HG03039 (cell line): ENCODE measurements around the gene RAB7A.
"Not testable (repeated sequence)": the region's sequence is repeated elsewhere in the genome, so short reads cannot be mapped to it uniquely, and the experiment has no call there.

Experiments
- ATAC-seq: cut with Tn5 transposase; IDR thresholded peaks from one replicate; pipeline ENCODE4 v1.9.1; 2021; ENCODE audit warnings: mild to moderate bottlenecking, moderate library complexity; ENCODE audit not compliant: unreplicated experiment

RAB7A gene

DNA sequence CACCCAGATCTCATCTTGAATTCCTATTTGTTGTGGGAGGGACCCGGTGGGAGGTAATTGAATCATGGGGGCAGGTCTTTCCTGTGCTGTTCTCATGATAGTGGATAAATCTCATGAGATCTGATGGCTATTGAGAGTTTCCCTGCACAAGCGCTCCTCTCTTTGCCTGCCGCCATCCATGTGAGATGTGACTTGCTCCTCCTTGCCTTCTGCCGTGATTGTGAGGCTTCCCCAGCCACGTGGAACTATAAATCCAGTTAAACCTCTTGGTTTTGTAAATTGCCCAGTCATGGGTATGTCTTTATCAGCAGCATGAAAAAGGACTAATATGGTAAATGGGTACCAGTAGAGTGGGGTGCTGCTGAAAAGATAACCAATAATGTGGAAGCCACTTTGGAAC lies 23.6 kb downstream of the RAB7A start:
- ATAC-seq = not testable (repeated sequence)

DNA sequence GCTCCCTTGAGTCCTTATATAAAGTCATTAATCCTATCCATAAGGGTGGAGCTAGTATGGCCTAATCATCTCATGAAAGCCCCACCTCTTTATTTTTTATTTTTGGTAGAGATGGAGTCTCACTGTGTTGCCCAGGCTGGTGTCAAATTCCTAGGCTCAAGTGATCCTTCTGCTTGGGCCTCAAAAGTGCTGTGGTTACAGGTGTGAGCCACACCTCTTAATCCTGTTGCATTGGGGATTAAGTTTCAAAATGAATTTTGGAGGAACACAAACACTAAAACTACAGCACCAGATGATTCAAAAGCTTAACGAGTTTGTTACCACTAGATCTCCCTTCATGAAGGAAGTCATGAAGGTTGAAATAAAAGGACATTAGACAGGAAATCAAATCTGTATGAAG lies 27.7 kb downstream of the RAB7A start:
- no peak for ATAC-seq

DNA sequence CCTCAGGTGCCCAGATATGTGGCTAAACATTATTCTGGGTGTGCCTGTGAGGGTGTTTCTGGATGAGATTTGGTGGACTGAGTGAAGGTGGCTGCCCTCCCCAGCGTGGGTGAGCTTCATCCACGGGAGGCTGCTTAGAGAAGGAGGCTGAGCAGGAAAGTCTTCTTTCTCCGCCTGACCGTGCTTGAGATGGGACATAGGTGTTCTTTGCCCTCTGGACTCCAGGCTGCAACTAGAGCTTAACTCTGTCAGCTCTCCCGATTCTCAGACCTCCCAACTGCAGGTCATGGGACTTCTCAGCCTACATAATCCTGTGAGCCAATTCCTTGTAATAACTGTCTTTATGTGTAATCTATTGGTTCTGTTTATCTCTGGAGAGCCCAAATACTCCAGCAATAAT lies 34.1 kb downstream of the RAB7A start:
- ATAC-seq = no peak

DNA sequence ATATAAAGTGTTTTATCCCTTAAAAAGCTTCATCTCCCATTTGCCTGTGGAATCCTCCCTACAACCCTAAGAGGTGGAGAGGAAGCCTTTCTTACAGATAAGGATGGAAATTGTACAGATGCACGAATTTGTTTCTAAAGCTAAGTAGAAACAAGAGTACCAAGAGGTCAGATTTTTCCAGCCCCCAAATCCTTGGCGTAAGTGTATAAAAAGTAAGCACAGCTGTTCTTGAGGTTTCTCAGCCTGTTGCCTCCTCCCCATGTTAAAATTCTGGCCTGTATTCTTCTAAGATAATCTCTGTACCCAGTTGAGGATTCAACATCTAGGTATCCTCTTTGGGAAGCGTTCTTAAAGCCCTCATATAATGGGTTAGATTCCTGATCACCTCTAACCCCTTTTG lies 34.9 kb downstream of the RAB7A start:
- ATAC-seq = no peak

DNA sequence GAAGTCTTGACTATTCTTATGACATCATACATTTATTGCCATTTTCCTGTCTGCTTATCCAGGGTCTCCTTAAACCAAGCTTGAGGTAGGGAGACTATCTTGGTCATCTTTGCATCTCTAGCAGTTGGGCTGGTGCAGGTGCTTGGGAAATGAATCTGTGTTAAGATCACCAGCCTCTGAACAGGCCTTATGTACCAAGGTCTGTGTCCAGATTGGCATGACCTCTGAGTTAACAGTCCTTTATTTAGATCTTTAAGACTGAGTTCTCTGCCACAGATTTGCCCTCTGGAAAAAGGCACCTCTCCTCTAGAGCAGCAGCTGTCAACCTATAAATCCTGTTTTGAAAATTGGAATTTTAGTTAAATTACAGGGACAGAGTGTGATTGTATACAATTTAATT lies 35.4 kb downstream of the RAB7A start:
- ATAC-seq = no peak

DNA sequence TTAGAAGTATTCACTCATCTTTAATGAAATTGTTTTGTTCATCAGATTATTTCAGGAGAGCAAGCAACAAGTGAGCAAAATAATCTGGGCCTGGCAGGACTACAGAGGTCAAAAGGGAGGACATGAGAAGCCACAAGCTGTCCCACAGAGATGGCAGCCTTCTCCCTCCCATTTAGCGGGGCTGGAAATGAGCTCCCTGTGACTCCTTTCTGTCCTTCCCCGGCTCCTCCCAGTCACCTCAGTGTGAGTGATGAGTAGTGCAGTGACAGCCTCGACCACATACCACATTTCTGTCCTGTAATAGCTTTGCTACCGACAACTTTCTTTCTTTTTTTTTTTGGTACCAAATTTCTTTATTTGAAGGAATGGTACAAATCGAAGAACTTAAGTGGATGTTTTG lies 38.0 kb downstream of the RAB7A start:
- ATAC-seq = no peak

DNA sequence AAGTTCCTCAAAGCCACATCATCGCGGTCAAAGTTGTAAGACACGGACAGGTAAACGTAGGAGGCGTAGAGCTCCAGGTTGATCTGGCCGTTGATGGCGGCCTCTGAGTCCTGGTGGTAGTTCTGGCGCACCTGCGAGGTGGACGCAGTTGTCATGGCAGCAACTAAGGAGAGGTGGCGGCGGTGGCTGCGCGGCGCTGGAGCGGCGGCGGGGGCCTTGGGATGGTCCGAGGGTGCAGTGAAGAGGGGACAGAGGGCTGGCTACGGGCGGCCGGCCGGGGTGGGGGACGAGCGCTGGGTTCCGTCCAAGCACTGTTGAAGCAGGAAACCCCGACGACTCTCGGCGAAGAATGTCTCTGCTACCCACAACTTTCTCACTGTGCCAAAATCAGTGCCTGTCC lies 38.9 kb downstream of the RAB7A start:
- ATAC-seq = no peak

DNA sequence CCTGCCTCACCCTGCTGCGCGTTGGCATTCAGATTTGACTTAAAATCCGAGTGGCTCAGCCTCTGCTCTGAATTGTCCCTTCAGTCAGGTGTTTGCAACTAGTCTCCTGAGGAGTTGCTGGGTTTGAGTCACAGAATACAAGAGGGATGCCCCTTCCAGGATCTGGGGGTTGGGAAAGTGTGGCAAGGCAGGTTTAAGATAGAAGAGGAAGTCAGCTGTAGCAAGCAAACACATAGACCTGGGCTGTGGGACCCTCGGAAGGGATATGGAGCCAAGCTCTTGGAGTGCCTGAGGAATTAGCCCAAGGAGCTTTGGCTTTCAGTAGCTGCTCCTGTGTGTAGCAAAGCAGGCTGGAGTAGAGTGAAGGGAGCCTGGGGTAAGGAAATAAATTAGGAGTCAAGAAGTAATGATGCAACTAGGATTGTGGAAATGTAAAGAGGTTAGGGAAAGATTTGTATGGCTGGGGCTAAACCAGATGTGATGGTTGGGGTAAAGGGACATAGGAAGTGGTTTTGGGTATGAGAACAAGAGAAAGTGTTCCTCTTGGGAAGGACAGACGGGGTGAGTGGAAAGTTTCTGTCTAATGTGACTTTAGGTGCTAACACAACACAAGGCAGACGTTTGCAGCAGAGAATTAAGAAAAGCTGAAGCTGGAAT lies 41.2 kb downstream of the RAB7A start:
- no peak for ATAC-seq

DNA sequence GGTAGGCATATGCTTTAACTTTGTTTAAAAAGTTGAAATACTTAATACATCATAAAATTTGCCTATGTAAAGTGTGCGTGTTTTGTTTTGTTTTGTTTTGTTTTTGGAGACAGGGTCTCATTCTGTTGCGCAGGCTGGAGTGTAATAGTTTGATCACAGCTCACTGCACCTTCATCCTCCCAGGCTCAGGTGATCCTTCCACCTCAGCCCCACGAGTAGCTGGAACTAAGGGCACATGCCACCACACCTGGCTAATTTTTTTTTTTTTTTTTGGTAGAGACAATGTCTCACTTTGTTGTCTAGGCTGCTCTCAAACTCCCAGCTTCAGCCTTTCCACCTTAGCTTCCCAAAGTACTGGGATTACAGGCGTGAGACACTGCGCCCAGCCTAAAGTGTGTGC lies 42.5 kb downstream of the RAB7A start:
- no peak for ATAC-seq

DNA sequence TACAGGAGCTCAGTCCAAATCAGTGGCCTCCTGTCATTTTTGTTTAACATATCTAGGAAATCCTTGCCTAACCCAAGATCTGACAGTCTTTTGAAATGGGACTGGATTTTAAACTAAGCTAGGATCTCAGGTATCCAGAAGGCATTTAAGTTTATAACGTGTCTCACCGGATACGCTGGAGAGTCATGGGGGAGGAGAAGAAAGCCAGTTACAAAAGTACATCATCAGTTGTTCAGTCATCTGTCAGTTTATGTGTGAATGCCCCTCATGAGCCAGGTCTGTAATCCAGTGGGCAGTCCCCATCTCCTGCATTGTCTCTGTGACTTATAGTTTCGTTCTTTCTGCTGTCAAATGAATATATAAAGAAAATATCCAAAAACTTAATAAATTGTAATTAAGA lies 44.4 kb downstream of the RAB7A start:
- no peak for ATAC-seq

DNA sequence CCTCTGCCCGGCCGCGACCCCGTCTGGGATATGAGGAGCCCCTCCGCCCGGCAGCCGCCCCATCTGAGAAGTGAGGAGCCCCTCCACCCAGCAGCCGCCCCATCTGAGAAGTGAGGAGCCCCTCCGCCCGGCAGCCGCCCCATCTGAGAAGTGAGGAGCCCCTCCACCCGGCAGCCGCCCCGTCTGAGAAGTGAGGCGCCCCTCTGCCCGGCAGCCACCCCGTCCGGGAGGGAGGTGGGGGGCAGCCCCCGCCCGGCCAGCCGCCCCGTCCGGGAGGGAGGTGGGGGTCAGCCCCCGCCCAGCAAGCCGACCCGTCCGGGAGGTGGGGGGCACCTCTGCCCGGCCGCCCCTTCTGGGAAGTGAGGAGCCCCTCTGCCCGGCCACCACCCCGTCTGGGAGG lies 47.2 kb downstream of the RAB7A start:
- ATAC-seq = not testable (repeated sequence)

DNA sequence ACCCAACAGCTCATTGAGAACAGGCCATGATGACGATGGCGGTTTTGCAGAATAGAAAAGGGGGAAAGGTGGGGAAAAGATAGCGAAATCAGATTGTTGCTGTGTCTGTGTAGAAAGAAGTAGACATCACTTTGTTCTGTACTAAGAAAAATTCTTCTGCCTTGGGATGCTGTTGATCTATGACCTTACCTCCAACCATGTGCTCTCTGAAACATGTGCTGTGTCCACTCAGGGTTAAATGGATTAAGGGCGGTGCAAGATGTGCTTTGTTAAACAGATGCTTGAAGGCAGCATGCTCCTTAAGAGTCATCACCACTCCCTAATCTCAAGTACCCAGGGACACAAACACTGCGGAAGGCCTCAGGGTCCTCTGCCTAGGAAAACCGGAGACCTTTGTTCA lies 47.6 kb downstream of the RAB7A start:
- not testable (repeated sequence) for ATAC-seq

DNA sequence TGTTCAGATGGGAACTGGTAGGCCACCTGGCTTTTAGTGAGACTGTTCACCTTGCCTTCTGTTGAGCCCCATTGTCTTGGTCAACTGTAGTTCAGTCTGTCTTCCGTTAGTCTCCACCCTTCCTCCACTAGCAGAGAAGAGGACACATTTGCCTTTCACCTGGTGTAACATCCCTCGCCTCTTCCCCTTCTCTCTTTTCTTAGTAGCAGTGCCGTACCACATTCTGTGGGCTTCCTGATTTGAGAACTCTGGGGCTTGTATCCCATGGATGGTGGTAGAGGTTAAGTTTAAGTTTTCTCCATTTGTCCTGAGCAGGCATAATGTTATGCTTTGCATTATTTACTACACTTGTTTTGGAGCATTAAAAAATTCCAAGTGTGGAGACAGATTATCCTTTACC lies 49.3 kb downstream of the RAB7A start:
- no peak for ATAC-seq

DNA sequence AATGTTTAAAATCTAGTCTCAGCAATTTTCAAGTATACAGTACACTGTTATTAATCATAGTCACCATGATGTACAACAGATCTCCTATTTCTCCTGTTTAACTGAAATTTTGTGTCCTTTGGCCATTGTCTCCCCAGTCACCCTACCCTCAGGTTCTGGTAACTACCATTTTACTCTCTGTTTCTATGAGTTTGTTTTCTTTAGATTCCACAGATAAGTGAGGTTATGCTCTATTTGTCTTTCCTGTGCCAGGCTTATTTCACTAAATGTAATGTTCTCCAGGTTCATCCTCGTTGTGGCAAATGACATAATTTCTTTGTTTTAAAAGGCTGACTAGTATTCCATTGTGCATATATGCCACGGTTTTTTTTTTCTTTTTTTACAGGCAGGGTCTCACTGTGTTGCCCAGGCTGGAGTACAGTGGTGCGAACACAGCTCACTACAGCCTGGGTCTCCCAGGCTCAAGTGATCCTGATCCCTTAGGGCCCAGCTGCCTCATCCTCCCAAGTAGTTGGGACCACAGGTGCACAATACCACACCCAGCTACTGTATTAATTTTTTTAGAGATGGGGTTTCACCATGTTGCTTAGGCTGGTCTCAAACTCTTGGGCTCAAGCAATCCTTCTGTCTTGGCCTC lies 50.0 kb downstream of the RAB7A start:
- no peak for ATAC-seq

DNA sequence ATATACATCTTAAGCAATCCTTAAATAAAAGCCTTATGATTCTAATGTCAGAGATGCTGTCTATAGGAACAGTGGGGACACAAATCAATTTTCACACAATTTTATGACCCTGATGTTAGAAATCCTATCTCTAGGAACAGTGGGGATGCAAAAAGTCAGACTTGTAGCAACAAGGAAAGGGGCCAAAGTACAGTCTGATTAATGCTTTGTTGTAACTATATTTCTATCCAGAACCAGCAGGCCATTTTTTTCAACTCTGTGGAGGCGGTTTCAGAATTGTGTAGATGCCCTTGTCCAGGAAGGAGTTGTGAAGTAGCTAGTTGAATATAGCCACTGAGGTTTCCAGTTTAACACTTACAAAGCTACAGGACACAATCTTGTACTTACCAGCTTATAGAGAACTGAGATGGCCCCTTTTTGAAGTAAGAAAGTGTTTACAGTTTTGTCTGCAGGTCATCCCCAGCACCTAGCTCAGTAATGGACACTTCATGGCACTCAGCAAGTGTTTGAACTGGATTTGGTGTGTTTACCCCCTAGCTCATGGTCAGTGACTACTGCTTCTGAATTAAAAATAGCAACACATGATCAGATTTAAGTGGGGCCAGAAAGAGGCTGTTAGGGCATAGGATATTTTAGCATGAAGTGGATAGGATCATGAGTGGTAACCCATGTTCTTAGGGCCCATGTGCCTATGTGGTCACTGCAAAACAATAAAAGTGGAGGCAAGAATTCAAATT lies 54.3 kb downstream of the RAB7A start:
- ATAC-seq = no peak

DNA sequence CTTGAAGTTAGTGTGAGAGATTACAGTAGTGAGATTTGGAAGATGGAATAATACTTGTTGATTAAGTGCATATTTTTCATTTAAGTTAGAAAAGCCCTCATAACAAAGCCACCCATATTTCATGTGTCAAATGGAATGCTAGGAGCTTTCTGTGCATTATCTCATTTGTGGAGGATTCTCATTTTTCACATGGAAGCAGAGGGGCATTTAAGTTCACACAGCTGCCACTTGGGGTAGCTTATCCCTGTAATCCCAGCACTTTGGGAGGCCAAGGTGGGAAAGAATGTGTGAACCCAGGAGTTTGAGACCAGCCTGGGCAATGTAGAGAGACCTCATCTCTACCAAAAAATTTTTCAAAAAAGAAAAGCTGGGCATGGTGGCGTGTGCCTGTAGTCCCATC lies 55.2 kb downstream of the RAB7A start:
- no peak for ATAC-seq

DNA sequence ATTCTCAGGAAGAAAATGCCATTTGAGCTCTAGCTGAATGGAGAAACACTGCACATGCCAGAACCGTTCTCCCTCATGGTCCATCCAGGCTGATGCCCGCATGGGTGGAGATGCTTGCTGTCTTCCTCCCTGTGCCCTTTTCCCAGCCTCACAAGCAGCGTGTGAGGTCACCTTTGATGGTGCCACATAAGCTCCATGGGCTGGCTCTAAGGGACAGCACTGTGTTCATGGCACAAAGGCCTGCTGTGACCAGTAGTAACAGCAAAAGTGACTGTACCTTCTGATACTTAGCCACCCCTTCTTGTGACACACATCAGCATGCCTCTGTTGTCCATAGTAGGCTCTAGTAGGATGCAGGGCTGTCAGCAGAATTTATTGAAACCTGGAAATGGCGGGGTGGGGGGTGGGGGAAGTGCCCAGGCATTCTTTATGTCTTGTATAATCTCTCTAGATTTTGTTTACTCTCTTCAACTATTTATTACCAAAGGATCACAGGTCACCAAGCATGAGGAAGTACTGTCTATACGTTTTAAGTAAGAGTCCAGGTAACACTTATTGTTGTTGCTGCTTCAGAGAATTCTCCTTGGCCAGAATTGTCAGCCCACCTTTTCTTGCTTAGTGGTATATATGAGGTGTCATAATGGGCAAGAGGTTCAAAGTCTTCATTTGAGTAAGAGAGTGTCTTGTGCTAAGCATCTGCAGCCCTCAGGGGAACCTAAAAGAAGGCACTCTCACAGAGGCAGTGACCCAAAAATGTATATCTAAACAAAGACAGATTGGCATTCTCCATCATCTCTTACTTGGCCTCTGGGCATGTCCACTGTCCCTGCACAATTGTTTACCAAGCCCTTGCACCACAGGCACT lies 56.5 kb downstream of the RAB7A start:
- no peak for ATAC-seq

DNA sequence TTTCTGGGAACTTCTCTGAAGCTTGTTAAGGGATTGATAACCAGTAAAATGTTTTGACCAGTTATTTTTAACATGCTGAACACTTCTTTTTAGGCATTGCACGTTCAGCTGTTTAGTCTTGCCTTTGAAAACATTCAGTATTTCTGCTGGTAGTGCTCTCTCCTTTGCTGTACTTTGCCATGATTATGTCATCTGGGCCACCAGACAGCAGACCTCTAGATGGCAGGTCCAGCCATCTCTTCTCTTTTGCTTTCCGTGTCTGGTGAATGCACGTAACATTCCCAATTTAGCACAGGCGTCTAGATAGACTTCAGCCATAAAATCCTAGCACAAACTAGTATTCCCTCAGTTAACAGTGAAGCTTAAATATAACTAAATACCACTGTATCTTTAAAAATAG lies 57.8 kb downstream of the RAB7A start:
- ATAC-seq = no peak

DNA sequence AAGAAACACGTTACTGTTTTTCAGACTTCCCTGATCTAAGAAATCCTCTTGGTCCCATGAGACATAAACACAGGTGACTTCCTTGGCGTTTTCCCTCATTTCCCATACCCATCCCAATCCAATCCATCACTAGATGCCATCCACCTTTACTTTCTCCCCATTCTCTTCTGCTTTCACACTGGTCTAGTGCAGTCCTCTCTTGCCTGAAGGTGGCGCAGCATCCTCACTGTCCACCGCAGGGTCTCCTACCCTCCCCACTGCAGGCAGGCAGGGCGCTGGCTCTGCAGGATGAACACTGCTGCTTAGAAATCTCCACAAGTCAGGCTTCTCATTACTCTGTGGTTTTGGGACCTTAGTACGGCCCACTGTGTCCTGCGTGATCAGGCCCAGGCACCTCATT lies 58.2 kb downstream of the RAB7A start:
- ATAC-seq = no peak

DNA sequence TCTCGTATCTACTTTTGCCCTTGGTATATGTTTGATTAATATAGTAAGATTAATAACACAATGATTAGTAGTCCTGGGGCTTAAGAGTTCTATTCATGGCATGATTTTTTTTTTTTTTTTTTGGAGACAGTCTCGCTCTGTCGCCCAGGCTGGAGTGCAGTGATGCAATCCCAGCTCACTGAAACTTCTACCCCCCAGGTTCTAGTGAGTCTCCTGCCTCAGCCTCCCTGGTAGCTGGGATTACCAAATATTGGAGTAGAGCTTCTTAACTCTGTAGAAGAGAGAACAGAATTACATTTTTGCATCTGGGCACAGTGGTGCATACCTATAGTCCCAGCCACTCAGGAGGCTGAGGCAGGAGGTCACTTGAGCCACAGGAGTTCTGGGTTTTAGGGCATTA lies 58.9 kb downstream of the RAB7A start:
- no peak for ATAC-seq

DNA sequence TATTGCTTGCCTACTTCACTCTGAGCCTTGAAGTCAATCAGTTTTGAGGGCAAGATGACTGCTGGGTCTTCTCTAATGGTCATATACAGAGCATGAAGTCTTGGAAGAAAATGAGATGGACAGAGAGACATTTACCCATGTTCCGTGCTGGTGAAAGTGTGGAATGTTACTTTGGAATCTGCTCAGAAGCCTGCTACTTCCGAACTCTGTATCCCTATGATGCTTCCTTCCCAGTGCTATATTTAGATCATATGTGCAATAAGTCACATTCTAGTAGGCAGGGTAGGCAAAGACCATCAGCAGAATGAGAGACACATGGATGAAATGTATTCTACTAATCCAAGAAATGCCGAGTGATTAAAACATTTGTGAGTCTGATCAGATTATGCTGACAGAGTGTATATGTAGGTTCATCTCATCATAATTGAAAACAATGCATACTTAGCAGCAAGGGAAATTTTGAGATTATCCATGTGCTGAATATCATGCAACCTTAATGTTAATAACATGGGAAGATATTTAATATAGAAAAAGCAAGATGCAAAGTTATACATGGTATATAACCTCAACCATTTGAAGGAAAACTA lies 60.5 kb downstream of the RAB7A start:
- no peak for ATAC-seq
